ENCODE data around the gene PIP5K1C. TPM values are rescaled to one million over a fixed set of nuclear protein-coding genes. Genes with fewer than 3 reads are reported as not detected.
"Not testable (repeated sequence)": the region's sequence is repeated elsewhere in the genome, so short reads cannot be mapped to it uniquely, and the experiment has no call there.

Gene PIP5K1C
- total RNA-seq, 1 donor from 2014 or later, result 75.7 TPM

DNA sequence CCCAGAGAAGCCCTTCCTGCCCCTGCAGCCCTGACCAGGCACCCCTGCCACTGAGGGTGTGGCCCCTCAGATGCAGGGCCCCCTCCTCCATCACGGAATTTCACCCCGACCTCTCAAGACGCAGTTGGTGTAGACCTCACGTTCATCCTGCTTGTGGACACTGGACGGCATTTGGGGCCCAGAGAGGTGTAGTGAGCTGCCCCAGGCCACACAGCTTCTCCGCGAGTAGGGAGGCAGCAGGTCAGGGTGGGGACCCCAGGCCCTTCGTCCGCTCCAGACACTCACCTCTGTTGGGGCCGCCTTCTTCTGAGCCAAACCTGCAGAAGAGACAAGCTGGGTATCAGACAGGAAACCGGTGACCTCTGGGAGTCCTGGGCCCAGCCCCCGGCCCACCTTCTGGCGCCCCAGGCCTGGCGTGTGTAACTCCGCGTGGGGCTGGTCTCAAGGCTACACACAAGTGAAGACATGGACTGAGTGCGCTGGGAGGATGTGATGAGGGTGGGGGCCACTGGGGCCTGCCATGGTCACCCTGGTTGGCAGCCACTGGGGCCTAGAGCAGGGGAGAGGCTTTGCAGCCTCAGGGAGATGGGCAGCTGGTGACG, 33.1 kb downstream of the PIP5K1C start:
- Mint-ChIP-seq H3K4me3 (ENCODE audit: unreplicated experiment) (no peak overlapping the region), H3K27me3 (ENCODE audit: unreplicated experiment) (no peaks in the 10 kb centered on the region), H3K9me3 (ENCODE audit: unreplicated experiment) (no peaks in the 10 kb centered on the region), H3K27ac (ENCODE audit: unreplicated experiment) (peak overlapping the region; percentile 18), H3K36me3 (ENCODE audit: unreplicated experiment) (peaks cover 6% of the 10 kb centered on the region), H3K4me1 (ENCODE audit: unreplicated experiment) (peaks cover 47% of the 10 kb centered on the region)
- no peak for DNase-seq (ENCODE audit: extremely low spot score, unreplicated experiment)
- no peak for TF ChIP-seq CTCF (IDR thresholded peaks at IDR 0.05)

DNA sequence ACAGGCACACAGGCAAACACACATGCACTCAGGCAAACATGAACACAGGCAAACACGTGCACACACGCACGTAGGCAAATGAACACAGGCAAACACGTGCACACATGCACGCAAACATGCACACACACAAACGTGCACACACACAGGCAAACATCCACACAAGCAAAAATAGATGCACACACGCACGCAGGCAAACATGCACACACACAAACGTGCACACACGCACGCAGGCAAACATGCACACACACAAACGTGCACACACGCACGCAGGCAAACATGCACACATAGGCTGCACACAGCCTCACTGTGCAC, 33.8 kb downstream of the PIP5K1C start:
- not testable (repeated sequence) for DNase-seq (ENCODE audit: extremely low spot score, unreplicated experiment); H3K4me3 Mint-ChIP-seq (ENCODE audit: unreplicated experiment); H3K36me3 Mint-ChIP-seq (ENCODE audit: unreplicated experiment); H3K27me3 Mint-ChIP-seq (ENCODE audit: unreplicated experiment); H3K9me3 Mint-ChIP-seq (ENCODE audit: unreplicated experiment)
- Mint-ChIP-seq H3K4me1 (ENCODE audit: unreplicated experiment) (peaks cover 40% of the 10 kb centered on the region), H3K27ac (ENCODE audit: unreplicated experiment) (peak overlapping the region; percentile 6)

DNA sequence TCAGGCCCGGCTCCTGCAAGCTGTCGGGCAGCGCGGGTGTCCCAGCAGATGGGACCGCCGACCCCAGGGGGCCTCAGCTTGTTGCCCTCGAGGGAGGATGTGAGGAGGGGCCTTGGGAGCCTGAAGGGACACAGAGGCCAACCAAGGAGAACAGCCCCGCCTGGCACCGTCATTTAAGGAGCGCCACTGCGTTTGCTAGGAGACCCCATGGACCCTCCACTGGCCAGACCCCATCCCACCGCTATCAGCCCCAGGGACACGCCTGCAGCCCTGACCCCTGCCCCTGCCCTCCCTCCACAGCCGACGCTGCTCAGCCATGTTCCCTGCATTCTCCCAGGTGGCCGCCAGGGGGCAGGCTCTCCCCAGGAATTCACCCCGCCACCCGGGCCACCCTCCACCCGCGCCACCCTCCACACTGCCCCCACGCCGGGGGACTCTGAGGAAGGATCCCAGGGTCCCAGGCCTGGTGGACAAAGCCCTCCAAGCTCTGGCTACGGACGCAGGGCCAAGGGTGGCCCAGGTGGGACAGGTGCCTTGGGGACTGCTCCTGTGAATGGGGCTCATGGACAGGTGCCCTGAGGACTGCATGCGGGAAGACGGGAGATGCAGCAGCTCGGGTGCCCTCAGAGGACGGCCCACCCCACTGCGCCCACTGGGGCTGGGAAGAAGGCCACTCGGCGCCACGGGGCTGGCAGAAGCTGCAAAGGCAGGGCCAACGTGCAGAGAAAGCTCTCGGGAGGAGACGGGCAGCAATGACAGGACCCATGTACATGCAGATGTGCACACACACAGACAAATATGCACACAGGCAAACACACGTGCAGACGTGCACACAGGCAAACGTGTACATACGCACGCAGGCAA, 34.4 kb downstream of the PIP5K1C start:
- no peaks in the 10 kb centered on the region for H3K9me3 Mint-ChIP-seq (ENCODE audit: unreplicated experiment)
- peak; percentile 92 for DNase-seq (ENCODE audit: extremely low spot score, unreplicated experiment)
- peak; percentile 94 for TF ChIP-seq CTCF (IDR thresholded peaks at IDR 0.05)
- H3K27ac Mint-ChIP-seq (ENCODE audit: unreplicated experiment), result no peak overlapping the region
- no peak overlapping the region for H3K4me3 Mint-ChIP-seq (ENCODE audit: unreplicated experiment)
- H3K4me1 Mint-ChIP-seq (ENCODE audit: unreplicated experiment), result peaks cover 35% of the 10 kb centered on the region
- no peaks in the 10 kb centered on the region for H3K27me3 Mint-ChIP-seq (ENCODE audit: unreplicated experiment)
- H3K36me3 Mint-ChIP-seq (ENCODE audit: unreplicated experiment), result peaks cover 12% of the 10 kb centered on the region

- DNase-seq (ENCODE audit: extremely low spot score, unreplicated experiment), result no peak
- Mint-ChIP-seq H3K4me3 (ENCODE audit: unreplicated experiment) (no peak overlapping the region), H3K36me3 (ENCODE audit: unreplicated experiment) (peaks cover 16% of the 10 kb centered on the region), H3K9me3 (ENCODE audit: unreplicated experiment) (no peaks in the 10 kb centered on the region), H3K4me1 (ENCODE audit: unreplicated experiment) (peaks cover 26% of the 10 kb centered on the region), H3K27me3 (ENCODE audit: unreplicated experiment) (no peaks in the 10 kb centered on the region), H3K27ac (ENCODE audit: unreplicated experiment) (no peak overlapping the region)
- TF ChIP-seq CTCF (IDR thresholded peaks at IDR 0.05), result no peak
Observed at GRCh38 chr19:3664879-3665642, 35.2 kb downstream of the PIP5K1C start.

- no peak for TF ChIP-seq CTCF (IDR thresholded peaks at IDR 0.05)
- H3K4me3 Mint-ChIP-seq (ENCODE audit: unreplicated experiment), result no peak overlapping the region
Observed at GRCh38 chr19:3663838-3664237, 36.4 kb downstream of the PIP5K1C start.

More at GRCh38 chr19:3663838-3664237, 36.4 kb downstream of the PIP5K1C start:
- H3K36me3 Mint-ChIP-seq (ENCODE audit: unreplicated experiment), result peaks cover 16% of the 10 kb centered on the region
- H3K9me3 Mint-ChIP-seq (ENCODE audit: unreplicated experiment), result no peaks in the 10 kb centered on the region
- H3K27me3 Mint-ChIP-seq (ENCODE audit: unreplicated experiment), result no peaks in the 10 kb centered on the region
- H3K27ac Mint-ChIP-seq (ENCODE audit: unreplicated experiment), result no peak overlapping the region
- DNase-seq (ENCODE audit: extremely low spot score, unreplicated experiment), result no peak
- H3K4me1 Mint-ChIP-seq (ENCODE audit: unreplicated experiment), result peaks cover 14% of the 10 kb centered on the region
